GM18868 (cell line): ENCODE results near the gene PRDM7.

Source experiments
- ATAC-seq: cut with Tn5 transposase; IDR thresholded peaks from one replicate; pipeline ENCODE4 v1.9.1; 2021; ENCODE audit warnings: mild to moderate bottlenecking, moderate library complexity; ENCODE audit not compliant: unreplicated experiment

The PRDM7 gene

GRCh38 chr16:90040152-90041023 is 36.7 kb downstream of the PRDM7 start:
- ATAC-seq, result no peak

- ATAC-seq, result no peak
These were observed 39.9 kb downstream of the PRDM7 start for GRCh38 chr16:90037276-90037675.

GRCh38 chr16:90035902-90036301 is 41.2 kb downstream of the PRDM7 start:
- no peak for ATAC-seq

GRCh38 chr16:90034504-90034903 is 42.6 kb downstream of the PRDM7 start:
- no peak for ATAC-seq

- ATAC-seq, result no peak
These were observed 43.7 kb downstream of the PRDM7 start for GRCh38 chr16:90033387-90033786.

GRCh38 chr16:90032674-90033331 is 44.3 kb downstream of the PRDM7 start:
- no peak for ATAC-seq

GRCh38 chr16:90031931-90032673 is 45.0 kb downstream of the PRDM7 start:
- ATAC-seq, result no peak

GRCh38 chr16:90031186-90031930 is 45.8 kb downstream of the PRDM7 start:
- ATAC-seq, result no peak

GRCh38 chr16:90028985-90029384 is 48.1 kb downstream of the PRDM7 start:
- no peak for ATAC-seq

- ATAC-seq, result no peak
These were observed 49.5 kb downstream of the PRDM7 start for GRCh38 chr16:90027611-90028010.

GRCh38 chr16:90026135-90026534 is 51.0 kb downstream of the PRDM7 start:
- ATAC-seq, result no peak

GRCh38 chr16:90023078-90023447 is 54.1 kb downstream of the PRDM7 start:
- no peak for ATAC-seq

GRCh38 chr16:90022209-90023077 is 54.7 kb downstream of the PRDM7 start:
- no peak for ATAC-seq

GRCh38 chr16:90020838-90021382 is 56.2 kb downstream of the PRDM7 start:
- ATAC-seq, result no peak

- no peak for ATAC-seq
These were observed 56.8 kb downstream of the PRDM7 start for GRCh38 chr16:90020260-90020837.

- no peak for ATAC-seq
These were observed 57.4 kb downstream of the PRDM7 start for GRCh38 chr16:90019543-90020259.

- ATAC-seq, result no peak
These were observed 58.2 kb downstream of the PRDM7 start, which contains the start of gene DBNDD1 for GRCh38 chr16:90018652-90019542. Gene DBNDD1 (minus strand): TSS chr16:90019456. CDS start chr16:90019341, 115 bp downstream.

- ATAC-seq, result no peak
These were observed 58.9 kb downstream of the PRDM7 start for GRCh38 chr16:90018297-90018651.
